ENCODE results near the gene THRB.

Gene THRB

GRCh38 chr3:24405057-24405456 lies 89.6 kb downstream of the THRB start:
- H3K27me3 ChIP-seq (ENCODE audit: insufficient read depth, low read length, poor library complexity, severe bottlenecking): no peaks in the 10 kb centered on the region
- H3K36me3 ChIP-seq (ENCODE audit: insufficient read depth, low read length): no peaks in the 10 kb centered on the region
- no peak for TF ChIP-seq EZH2phosphoT487 (IDR thresholded peaks at IDR 0.05; ENCODE audit: borderline replicate concordance)
- no peak for TF ChIP-seq CTCF (conservative IDR thresholded peaks at IDR 0.05; ENCODE audit: low read length)
- no peaks in the 10 kb centered on the region for H3F3A ChIP-seq (ENCODE audit: low read depth)
- H3K9me3 ChIP-seq (ENCODE audit: insufficient read depth, low read depth, low read length): no peaks in the 10 kb centered on the region
- H3K79me2 ChIP-seq (ENCODE audit: insufficient read depth, low read length): no peaks in the 10 kb centered on the region
- no peak overlapping the region for H2AFZ ChIP-seq (ENCODE audit: low read length)
- H4K20me1 ChIP-seq (ENCODE audit: insufficient read depth, low read length, poor library complexity, severe bottlenecking): no peaks in the 10 kb centered on the region
- H3K9me2 ChIP-seq (replicated peaks; ENCODE audit: low read depth, low read length): no peaks in the 10 kb centered on the region
- H3K4me2 ChIP-seq (ENCODE audit: low read depth, low read length, poor library complexity, severe bottlenecking): no peak overlapping the region
- H3K4me1 ChIP-seq (ENCODE audit: insufficient read depth, low read length, poor library complexity, severe bottlenecking): no peaks in the 10 kb centered on the region
- no peak overlapping the region for H3K9ac ChIP-seq (ENCODE audit: low read depth, low read length, poor library complexity, severe bottlenecking)
- H3K4me3 ChIP-seq (ENCODE audit: low read length, poor library complexity, severe bottlenecking): no peak overlapping the region

- no peaks in the 10 kb centered on the region for H3K9me2 ChIP-seq (replicated peaks; ENCODE audit: low read depth, low read length)
- no peaks in the 10 kb centered on the region for H3K4me1 ChIP-seq (ENCODE audit: insufficient read depth, low read length, poor library complexity, severe bottlenecking)
- no peak overlapping the region for H3K4me2 ChIP-seq (ENCODE audit: low read depth, low read length, poor library complexity, severe bottlenecking)
- no peaks in the 10 kb centered on the region for H3K36me3 ChIP-seq (ENCODE audit: insufficient read depth, low read length)
- H2AFZ ChIP-seq (ENCODE audit: low read length): no peak overlapping the region
- no peaks in the 10 kb centered on the region for H3F3A ChIP-seq (ENCODE audit: low read depth)
- no peaks in the 10 kb centered on the region for H3K27me3 ChIP-seq (ENCODE audit: insufficient read depth, low read length, poor library complexity, severe bottlenecking)
- H3K9ac ChIP-seq (ENCODE audit: low read depth, low read length, poor library complexity, severe bottlenecking): no peak overlapping the region
- no peaks in the 10 kb centered on the region for H3K79me2 ChIP-seq (ENCODE audit: insufficient read depth, low read length)
- TF ChIP-seq EZH2phosphoT487 (IDR thresholded peaks at IDR 0.05; ENCODE audit: borderline replicate concordance): no peak
- no peak for TF ChIP-seq CTCF (conservative IDR thresholded peaks at IDR 0.05; ENCODE audit: low read length)
- H3K4me3 ChIP-seq (ENCODE audit: low read length, poor library complexity, severe bottlenecking): no peak overlapping the region
- H3K9me3 ChIP-seq (ENCODE audit: insufficient read depth, low read depth, low read length): peaks cover 2% of the 10 kb centered on the region; the same call in 1 of the 2 replicates
- H4K20me1 ChIP-seq (ENCODE audit: insufficient read depth, low read length, poor library complexity, severe bottlenecking): no peaks in the 10 kb centered on the region
These were observed 92.9 kb downstream of the THRB start for GRCh38 chr3:24401811-24402185.

- no peak overlapping the region for H2AFZ ChIP-seq (ENCODE audit: low read length)
- no peaks in the 10 kb centered on the region for H3K36me3 ChIP-seq (ENCODE audit: insufficient read depth, low read length)
- no peaks in the 10 kb centered on the region for H3K27me3 ChIP-seq (ENCODE audit: insufficient read depth, low read length, poor library complexity, severe bottlenecking)
- no peak overlapping the region for H3K4me3 ChIP-seq (ENCODE audit: low read length, poor library complexity, severe bottlenecking)
- H4K20me1 ChIP-seq (ENCODE audit: insufficient read depth, low read length, poor library complexity, severe bottlenecking): no peaks in the 10 kb centered on the region
- H3K9me3 ChIP-seq (ENCODE audit: insufficient read depth, low read depth, low read length): peaks cover 2% of the 10 kb centered on the region; the same call in 1 of the 2 replicates
- H3K4me1 ChIP-seq (ENCODE audit: insufficient read depth, low read length, poor library complexity, severe bottlenecking): no peaks in the 10 kb centered on the region
- no peaks in the 10 kb centered on the region for H3F3A ChIP-seq (ENCODE audit: low read depth)
- H3K79me2 ChIP-seq (ENCODE audit: insufficient read depth, low read length): no peaks in the 10 kb centered on the region
- no peak overlapping the region for H3K9ac ChIP-seq (ENCODE audit: low read depth, low read length, poor library complexity, severe bottlenecking)
- H3K4me2 ChIP-seq (ENCODE audit: low read depth, low read length, poor library complexity, severe bottlenecking): no peak overlapping the region
- TF ChIP-seq EZH2phosphoT487 (IDR thresholded peaks at IDR 0.05; ENCODE audit: borderline replicate concordance): no peak
- no peak for TF ChIP-seq CTCF (conservative IDR thresholded peaks at IDR 0.05; ENCODE audit: low read length)
- H3K9me2 ChIP-seq (replicated peaks; ENCODE audit: low read depth, low read length): no peaks in the 10 kb centered on the region
These were observed 93.4 kb downstream of the THRB start for GRCh38 chr3:24401090-24401810.

All from Loucy (cell line).